ENCODE data around the gene KLHL18.
"Not testable (repeated sequence)": the region's sequence is repeated elsewhere in the genome, so short reads cannot be mapped to it uniquely, and the experiment has no call there.

Gene KLHL18

GRCh38 chr3:47282424-47283192 lies at the start of gene KLHL18, which contains the start of gene KIF9:
Gene KLHL18 (plus strand): TSS chr3:47282944. CDS start chr3:47282966, 22 bp downstream.
Gene KIF9 (minus strand): TSS chr3:47282799. CDS start chr3:47277374, 5,425 bp downstream.
- peak; percentile 93 for DNase-seq (ENCODE audit: extremely low read depth in 1 of 2, low read depth in 1 of 2)

DNA sequence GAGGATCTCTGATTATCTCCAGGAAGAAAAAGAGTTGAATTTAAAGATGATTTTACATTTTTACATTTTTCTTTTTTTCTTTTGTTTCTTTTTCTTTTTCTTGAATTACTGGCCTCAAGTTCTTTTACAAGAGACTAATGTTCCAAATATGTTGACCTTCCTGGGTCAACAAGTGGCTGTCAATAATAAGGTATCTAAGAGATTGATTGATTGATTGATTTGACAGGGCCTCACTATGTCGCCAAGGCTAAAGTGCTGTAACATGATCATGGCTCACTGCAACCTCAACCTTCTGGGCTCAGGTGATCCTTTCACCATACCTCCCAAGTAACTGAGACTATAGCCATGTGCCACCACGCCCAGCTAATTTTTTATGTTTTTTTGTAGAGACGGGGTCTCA lies 44.7 kb upstream of the KLHL18 start:
- DNase-seq (ENCODE audit: extremely low read depth in 1 of 2, low read depth in 1 of 2) = no peak

- no peak for DNase-seq (ENCODE audit: extremely low read depth in 1 of 2, low read depth in 1 of 2)
Observed at GRCh38 chr3:47239929-47240328, 42.8 kb upstream of the KLHL18 start.

GRCh38 chr3:47243419-47244147 lies 39.2 kb upstream of the KLHL18 start:
- DNase-seq (ENCODE audit: extremely low read depth in 1 of 2, low read depth in 1 of 2) = no peak

DNA sequence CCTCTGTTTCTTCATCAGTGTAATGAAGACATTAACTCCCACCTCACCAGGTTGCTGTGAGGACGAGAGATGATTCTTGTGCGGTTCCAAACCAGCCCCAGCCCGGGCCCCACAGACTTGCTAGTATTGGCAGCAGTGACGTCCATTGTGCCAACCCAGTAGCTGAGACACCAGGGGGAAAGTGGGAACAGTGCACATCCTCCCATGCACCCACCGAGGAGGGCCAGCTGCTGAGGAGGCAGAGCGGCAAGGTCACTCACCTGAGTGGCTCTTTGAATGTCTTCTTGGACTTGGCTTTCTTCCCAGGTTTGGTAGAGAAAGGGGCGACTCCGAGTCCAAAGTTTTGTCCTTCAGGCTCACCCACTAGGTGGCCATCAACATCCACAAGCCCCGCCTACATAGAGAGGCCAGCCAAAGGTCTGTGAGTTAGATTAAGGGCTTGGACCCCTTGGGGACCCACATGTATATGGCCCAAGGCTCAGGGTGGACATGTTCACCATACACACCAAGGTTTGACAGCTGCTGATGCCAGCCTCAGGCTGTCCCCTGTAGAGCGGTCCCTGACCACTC lies 38.1 kb upstream of the KLHL18 start:
- DNase-seq (ENCODE audit: extremely low read depth in 1 of 2, low read depth in 1 of 2) = no peak

DNA sequence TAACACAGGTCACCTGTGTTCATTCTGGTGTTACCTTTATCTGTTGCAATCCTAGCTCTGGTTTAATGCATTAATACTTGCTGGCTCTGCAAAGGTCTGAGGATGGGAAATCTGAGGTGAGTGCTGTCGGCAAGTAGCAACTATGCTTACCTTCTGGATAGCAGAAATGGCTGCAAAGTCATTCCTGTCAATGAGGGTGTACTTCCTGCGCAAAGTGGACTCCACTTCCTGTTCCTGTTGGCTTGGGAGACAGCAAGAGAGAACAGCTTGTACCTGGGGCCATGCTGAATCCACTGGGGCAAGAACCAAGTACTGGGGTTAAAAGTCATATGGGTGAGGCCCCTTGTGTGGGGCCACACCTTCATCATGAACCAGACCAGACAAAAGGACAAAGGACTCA lies 37.5 kb upstream of the KLHL18 start:
- DNase-seq (ENCODE audit: extremely low read depth in 1 of 2, low read depth in 1 of 2) = no peak

- no peak for DNase-seq (ENCODE audit: extremely low read depth in 1 of 2, low read depth in 1 of 2)
Observed at GRCh38 chr3:47247131-47248064, 35.3 kb upstream of the KLHL18 start.

DNA sequence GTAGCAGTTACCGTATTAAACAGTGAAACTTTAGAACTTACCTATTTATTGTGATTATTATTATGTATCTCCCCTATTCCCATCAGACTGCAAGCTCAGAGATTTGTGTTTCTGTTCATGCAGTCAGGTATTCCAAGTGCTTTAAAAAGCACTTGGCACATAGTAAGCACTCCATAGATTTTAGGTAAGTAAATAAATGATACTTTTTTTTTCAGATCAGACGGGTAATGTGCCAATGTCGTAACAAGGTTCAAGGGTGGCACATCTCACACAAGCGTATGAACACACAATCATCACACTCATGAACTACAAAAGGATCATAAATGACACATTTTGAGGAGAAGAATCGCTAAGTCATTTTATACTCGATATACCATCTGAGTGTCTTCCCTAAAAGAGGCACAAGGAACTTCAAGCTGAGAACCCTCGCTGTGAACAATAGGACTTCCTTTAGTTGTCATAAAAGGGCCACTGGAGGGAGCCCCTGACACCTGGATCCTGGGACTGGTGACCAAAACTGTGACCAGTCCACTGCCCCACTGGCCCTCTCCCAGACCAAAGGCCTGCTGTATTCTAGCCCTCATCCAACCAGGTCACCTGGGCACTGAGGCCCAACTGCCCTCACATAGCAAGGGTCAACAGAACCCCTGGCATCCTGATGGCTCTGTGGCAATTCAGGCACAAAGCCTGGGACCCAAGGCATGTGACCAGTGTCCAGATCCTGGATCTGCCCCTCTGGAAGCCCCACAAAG lies 32.3 kb upstream of the KLHL18 start:
- no peak for DNase-seq (ENCODE audit: extremely low read depth in 1 of 2, low read depth in 1 of 2)

DNA sequence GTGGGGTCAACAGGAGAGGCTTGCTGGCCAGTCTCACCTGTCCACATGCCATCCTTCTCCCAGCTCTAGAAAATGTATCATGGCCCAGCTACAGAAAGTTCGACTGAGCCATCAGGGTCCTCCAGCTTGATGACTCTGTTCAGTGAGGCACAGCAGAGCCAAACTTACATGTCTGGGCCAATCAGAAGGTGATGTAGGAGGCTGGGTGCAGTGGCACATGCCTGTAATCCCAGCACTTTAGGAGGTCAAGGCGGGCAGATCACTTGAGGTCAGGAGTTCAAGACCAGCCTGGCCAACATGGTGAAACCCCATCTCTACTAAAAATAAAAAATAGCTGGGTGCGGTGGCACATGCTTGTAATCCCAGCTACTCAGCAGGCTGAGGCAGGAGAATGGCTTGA lies 31.7 kb upstream of the KLHL18 start:
- not testable (repeated sequence) for DNase-seq (ENCODE audit: extremely low read depth in 1 of 2, low read depth in 1 of 2)

DNA sequence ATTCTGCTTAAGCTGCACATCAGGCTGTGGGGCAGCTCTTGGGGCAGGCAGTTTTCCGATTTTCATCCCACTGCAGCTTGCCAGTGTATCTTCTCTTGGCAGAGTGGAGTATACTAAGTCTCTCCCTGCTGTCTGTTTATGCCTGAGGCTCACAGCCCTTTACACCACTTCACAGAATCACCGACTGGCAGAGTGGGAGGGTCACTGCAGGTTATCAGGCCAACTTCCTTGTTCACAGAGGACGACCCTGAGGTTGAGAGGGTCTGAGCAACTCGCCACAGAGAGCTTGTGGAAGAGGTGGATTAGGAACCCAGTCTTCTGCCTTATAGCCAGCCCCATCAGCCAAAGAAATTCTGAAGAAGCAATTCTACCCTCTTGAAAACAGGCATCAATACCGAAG lies 31.1 kb upstream of the KLHL18 start:
- DNase-seq (ENCODE audit: extremely low read depth in 1 of 2, low read depth in 1 of 2) = no peak

DNA sequence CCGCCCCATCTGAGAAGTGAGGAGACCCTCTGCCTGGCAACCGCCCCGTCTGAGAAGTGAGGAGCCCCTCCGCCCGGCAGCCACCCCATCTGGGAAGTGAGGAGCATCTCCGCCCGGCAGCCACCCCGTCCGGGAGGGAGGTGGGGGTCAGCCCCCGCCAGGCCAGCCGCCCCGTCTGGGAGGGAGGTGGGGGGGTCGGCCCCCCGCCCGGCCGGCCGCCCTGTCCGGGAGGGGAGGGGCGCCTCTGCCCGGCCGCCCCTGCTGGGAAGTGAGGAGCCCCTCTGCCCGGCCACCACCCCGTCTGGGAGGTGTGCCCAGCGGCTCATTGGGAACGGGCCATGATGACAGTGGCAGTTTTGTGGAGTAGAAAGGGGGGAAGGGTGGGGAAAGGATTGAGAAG lies 26.4 kb upstream of the KLHL18 start:
- not testable (repeated sequence) for DNase-seq (ENCODE audit: extremely low read depth in 1 of 2, low read depth in 1 of 2)

DNA sequence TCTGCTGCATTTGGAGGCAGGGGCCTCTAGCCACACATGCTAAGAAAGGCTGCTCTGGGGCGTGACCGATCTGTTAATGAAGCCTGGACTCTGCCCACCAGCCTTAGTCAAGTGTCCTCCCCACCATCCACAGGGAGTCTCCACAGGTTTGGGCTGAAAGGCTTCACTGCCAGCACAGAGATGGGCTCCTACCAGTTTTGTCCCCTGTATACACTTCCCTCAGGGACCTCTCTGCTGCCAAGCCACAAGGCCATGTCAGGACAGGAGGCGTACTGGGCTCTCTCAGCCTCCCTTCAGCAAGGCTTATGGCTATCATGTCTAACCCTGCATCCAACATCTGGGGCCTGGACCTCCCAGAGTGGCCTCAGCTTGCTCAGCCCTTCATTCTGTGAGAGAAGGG lies 23.6 kb upstream of the KLHL18 start:
- no peak for DNase-seq (ENCODE audit: extremely low read depth in 1 of 2, low read depth in 1 of 2)

- no peak for DNase-seq (ENCODE audit: extremely low read depth in 1 of 2, low read depth in 1 of 2)
Observed at GRCh38 chr3:47260605-47261004, 22.1 kb upstream of the KLHL18 start.

DNA sequence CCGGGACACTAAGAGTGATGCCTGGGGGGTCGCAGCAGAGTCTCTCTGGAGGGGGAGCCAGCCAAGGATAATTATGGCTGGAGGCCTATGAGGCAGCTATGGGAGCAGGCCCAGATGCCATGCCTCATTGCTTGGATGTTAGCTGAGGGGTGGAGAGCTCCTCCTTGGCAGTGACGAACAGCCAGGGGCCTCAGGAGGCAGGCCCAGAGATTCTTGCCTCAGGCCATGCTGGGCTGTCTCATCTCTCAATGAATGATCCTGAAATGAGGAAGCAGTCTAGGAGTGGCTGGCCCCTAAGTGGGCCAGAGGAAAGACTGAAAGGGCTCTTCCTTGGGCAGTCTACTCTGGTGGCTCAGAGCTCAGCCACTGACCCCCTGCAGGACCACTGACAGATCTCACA lies 21.4 kb upstream of the KLHL18 start:
- no peak for DNase-seq (ENCODE audit: extremely low read depth in 1 of 2, low read depth in 1 of 2)

GRCh38 chr3:47265008-47265407 lies 17.7 kb upstream of the KLHL18 start:
- DNase-seq (ENCODE audit: extremely low read depth in 1 of 2, low read depth in 1 of 2) = no peak

DNA sequence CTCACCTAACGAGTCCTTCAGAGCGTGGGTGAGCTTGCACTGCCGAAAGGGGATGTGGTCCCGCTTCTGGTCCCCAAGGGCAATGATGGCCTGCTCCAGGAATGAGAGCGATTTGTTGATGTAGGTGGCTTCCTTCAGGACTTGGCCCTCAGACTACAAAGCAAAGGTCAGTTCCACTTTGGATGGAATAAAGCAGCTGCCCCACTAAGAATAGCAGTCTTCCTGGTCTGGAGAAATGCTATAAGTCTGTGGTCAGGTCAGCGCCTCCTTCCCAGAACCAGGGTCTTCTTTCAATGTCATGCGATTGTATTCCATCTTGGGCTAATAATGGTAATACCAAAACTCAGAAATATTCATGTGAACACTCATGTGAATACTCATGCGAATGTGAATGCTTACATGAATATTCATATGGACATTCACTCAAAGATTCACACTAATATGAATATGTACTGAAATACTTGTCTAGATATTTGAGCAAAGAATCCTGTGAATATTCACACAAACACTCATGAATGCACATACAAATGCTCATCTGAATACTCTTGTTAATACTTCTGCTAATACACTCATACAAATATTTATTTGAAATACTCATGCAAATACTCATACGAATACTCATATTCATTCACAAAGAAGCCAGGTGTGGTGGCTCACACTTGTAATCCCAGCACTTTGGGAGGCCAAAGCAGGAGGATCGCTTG lies 16.9 kb upstream of the KLHL18 start:
- DNase-seq (ENCODE audit: extremely low read depth in 1 of 2, low read depth in 1 of 2) = no peak

DNA sequence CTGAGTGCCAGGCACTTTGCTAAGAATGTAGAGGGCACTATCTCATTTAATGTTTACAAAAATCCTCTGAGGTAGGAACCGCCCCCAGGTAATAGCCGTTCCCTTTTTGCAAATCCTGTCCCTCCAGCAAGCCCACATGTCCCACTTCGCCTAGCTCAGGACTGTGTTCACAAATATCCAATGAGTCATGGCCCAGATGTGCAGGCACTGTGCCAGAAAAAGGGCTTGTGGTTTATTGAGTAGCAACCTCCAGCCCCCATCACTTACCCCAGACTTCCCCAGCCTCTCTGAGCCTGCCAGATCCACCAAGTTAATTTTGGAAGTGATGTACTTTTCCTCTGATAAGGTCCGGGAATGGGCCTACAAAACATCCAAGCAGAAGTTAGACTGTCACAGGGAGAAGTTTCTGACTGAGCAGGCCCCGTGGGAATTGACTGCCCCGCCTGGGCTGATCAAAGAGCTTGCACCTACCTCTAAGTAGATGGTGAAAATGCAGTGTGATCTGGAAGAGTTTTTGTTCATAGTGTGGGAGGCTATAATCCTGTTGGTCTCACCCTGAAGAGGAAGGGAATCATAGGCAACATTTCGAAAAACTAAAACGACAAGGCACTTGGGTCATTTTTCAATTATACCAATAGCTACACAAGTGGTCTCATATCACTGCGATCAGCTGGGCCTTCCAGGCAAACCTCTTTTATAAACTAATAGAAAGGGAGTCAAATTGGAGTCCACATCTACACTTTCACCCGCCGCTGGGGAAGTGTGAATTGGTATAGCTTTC lies 15.8 kb upstream of the KLHL18 start:
- peak in 1 of 2 donors; percentile 30 for DNase-seq (ENCODE audit: extremely low read depth in 1 of 2, low read depth in 1 of 2)

DNA sequence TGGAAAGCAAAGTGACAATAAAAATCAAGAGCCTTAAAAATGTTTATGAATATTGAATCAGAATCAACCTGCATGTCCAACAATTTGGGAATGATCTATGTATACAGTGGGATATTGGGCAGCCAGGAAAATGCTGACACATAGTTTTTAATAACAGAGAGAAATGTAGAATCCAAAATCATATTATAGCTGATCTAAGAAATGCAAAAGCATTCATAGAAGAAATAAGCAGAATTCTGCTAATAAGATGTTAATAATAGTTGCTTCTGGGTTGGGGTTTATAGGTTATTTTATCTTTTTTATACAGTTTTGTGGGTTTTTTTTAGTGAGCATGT lies 15.3 kb upstream of the KLHL18 start:
- no peak for DNase-seq (ENCODE audit: extremely low read depth in 1 of 2, low read depth in 1 of 2)

GRCh38 chr3:47270526-47270925 lies 12.2 kb upstream of the KLHL18 start:
- DNase-seq (ENCODE audit: extremely low read depth in 1 of 2, low read depth in 1 of 2) = no peak

Measured in activated CD8-positive, alpha-beta memory T cell treated with anti-CD3 and anti-CD28 coated beads for 1 hour (primary cell).